Measurements from ENCODE around the gene EDN1. TPM values are rescaled to one million over a fixed set of nuclear protein-coding genes. Genes with fewer than 3 reads are reported as not detected.
"Not testable (repeated sequence)": the region's sequence is repeated elsewhere in the genome, so short reads cannot be mapped to it uniquely, and the experiment has no call there.

The EDN1 gene
- total RNA-seq, 4 donors from 2014 or later: 2.8 to 13.8 (median 7.7) TPM

DNA sequence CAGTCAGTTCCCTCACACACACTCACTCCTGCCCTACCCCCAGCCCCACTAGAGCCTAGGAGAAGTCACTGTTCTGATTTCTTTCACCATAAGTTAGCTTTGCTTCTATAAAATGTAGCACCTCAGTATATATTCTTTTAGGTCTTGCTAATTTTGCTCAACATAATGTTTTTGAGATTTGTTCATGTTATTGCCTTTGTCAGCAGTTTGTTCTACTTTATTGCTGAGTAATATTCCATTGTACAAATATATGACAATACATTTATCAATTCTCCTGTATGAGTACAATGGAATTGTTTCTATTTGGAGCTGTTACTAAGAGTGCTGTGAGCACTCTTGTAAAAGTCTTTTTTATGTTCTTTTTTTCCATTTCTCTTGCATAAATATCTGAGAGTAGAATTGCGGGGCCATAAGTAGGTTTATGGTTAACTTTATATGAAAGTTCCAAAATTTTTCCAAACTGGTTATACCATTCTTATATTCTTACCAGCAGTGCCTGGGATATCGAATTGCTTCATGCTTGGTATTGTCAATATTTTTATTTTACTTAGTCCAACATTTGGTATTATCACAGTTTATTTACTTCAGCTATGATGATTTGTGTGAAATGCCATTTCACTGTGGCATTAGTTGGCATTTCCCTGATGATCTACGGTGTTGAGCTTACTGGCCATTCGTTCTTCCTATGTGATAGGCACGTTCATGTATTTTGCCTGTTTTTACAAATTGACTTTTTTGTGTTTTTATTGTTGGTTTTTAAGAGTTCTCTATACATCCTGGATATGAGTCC, 25.3 kb downstream of the EDN1 start:
- Histone ChIP-seq H3K36me3 (no peaks in the 10 kb centered on the region), H3K27me3 (no peaks in the 10 kb centered on the region), H3K4me3 (no peak overlapping the region), H3K27ac (no peak overlapping the region), H3K9me3 (no peaks in the 10 kb centered on the region), H3K4me1 (no peaks in the 10 kb centered on the region)
- DNase-seq: no peak
- intact Hi-C loops (cut with DNase I; ENCODE audit: low total_unique reads): no loop called here
- TF ChIP-seq, protein P1, sequence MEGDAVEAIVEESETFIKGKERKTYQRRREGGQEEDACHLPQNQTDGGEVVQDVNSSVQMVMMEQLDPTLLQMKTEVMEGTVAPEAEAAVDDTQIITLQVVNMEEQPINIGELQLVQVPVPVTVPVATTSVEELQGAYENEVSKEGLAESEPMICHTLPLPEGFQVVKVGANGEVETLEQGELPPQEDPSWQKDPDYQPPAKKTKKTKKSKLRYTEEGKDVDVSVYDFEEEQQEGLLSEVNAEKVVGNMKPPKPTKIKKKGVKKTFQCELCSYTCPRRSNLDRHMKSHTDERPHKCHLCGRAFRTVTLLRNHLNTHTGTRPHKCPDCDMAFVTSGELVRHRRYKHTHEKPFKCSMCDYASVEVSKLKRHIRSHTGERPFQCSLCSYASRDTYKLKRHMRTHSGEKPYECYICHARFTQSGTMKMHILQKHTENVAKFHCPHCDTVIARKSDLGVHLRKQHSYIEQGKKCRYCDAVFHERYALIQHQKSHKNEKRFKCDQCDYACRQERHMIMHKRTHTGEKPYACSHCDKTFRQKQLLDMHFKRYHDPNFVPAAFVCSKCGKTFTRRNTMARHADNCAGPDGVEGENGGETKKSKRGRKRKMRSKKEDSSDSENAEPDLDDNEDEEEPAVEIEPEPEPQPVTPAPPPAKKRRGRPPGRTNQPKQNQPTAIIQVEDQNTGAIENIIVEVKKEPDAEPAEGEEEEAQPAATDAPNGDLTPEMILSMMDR (IDR thresholded peaks at IDR 0.05): no peak

GRCh38 chr6:12318749-12319148, 28.6 kb downstream of the EDN1 start:
- TF ChIP-seq POLR2A (IDR thresholded peaks at IDR 0.05): no peak
- TF ChIP-seq, protein P1 (IDR thresholded peaks at IDR 0.05): no peak
- intact Hi-C loops (cut with DNase I; ENCODE audit: low total_unique reads): no loop called here
- Histone ChIP-seq H3K27me3 (no peaks in the 10 kb centered on the region), H3K36me3 (no peaks in the 10 kb centered on the region), H3K4me3 (no peak overlapping the region), H3K27ac (no peak overlapping the region), H3K4me1 (no peaks in the 10 kb centered on the region), H3K9me3 (no peaks in the 10 kb centered on the region)
- no peak for DNase-seq

DNA sequence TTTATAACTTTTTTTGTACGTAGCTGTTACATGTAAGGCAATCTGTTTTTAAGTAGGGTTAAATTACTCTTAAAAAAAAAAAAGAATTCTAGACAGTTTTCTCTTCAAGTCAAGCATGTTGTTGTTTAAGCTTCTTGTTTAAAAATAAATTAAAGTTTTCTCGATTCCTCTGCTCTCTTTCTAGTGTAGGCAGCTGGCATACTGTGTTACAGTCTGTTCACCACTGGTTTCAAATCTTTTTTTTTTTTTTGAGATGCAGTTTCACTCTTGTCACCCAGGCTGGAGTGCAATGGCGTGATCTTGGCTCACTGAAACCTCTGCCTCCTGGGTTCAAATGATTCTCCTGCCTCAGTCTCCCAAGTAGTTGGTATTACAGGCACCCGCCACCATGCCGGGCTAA, 29.9 kb downstream of the EDN1 start:
- H3K27me3 ChIP-seq; intact Hi-C loops (cut with DNase I; ENCODE audit: low total_unique reads); DNase-seq; H3K9me3 ChIP-seq; H3K4me1 ChIP-seq; H3K27ac ChIP-seq; H3K36me3 ChIP-seq; H3K4me3 ChIP-seq: not testable (repeated sequence)

GRCh38 chr6:12324099-12324498, 33.9 kb downstream of the EDN1 start:
- Histone ChIP-seq H3K4me1 (no peaks in the 10 kb centered on the region), H3K36me3 (no peaks in the 10 kb centered on the region), H3K27ac (no peak overlapping the region), H3K9me3 (no peaks in the 10 kb centered on the region), H3K4me3 (no peak overlapping the region), H3K27me3 (no peaks in the 10 kb centered on the region)
- intact Hi-C loops (cut with DNase I; ENCODE audit: low total_unique reads): no loop called here
- no peak for DNase-seq
- no peak for TF ChIP-seq POLR2A (IDR thresholded peaks at IDR 0.05)

- intact Hi-C loops (cut with DNase I; ENCODE audit: low total_unique reads): no loop called here
- no peaks in the 10 kb centered on the region for H3K9me3 ChIP-seq
- no peaks in the 10 kb centered on the region for H3K27me3 ChIP-seq
- no peak for DNase-seq
- H3K4me3 ChIP-seq: no peak overlapping the region
- H3K4me1 ChIP-seq: no peaks in the 10 kb centered on the region
- no peaks in the 10 kb centered on the region for H3K36me3 ChIP-seq
- H3K27ac ChIP-seq: no peak overlapping the region
- TF ChIP-seq, protein P1 (IDR thresholded peaks at IDR 0.05): no peak
- no peak for TF ChIP-seq POLR2A (IDR thresholded peaks at IDR 0.05)
These were observed 34.6 kb downstream of the EDN1 start for GRCh38 chr6:12324748-12325147.

GRCh38 chr6:12325872-12326271, 35.7 kb downstream of the EDN1 start:
- TF ChIP-seq, protein P1 (IDR thresholded peaks at IDR 0.05): no peak
- TF ChIP-seq POLR2A (IDR thresholded peaks at IDR 0.05): no peak
- Histone ChIP-seq H3K4me3 (no peak overlapping the region), H3K36me3 (no peaks in the 10 kb centered on the region), H3K9me3 (no peaks in the 10 kb centered on the region), H3K27ac (no peak overlapping the region), H3K27me3 (no peaks in the 10 kb centered on the region), H3K4me1 (no peaks in the 10 kb centered on the region)
- DNase-seq: no peak
- intact Hi-C loops (cut with DNase I; ENCODE audit: low total_unique reads): no loop called here
